ENCODE data around the gene TYR. TPM values are rescaled to one million over a fixed set of nuclear protein-coding genes. Genes with fewer than 3 reads are reported as not detected.

TYR gene
- total RNA-seq, 1 experiment from 2014 or later = not detected

- H3T11ph ChIP-seq (ENCODE audit: low read length) = no peak overlapping the region
- no peaks in the 10 kb centered on the region for H3K36me3 Mint-ChIP-seq (ENCODE audit: insufficient read depth in 1 of 3, low read depth in 3 of 3)
- no peaks in the 10 kb centered on the region for H3K79me2 ChIP-seq (ENCODE audit: insufficient read depth, low read length)
- H3K9me3 Mint-ChIP-seq = no peaks in the 10 kb centered on the region
- WGBS (ENCODE audit: extremely low coverage, insufficient read length, low lambda C conversion rate) = no CpG with 5 or more reads among the region's 4 CpGs
- no peak overlapping the region for H2BK20ac ChIP-seq (ENCODE audit: low read depth, low read length, poor library complexity, severe bottlenecking)
- no peaks in the 10 kb centered on the region for H3K27me3 Mint-ChIP-seq (ENCODE audit: low read depth)
- no peaks in the 10 kb centered on the region for H3K4me1 ChIP-seq (ENCODE audit: insufficient read depth, low read length)
- no peak overlapping the region for H3K14ac ChIP-seq (ENCODE audit: insufficient read depth, low read length)
- H3K18ac ChIP-seq (ENCODE audit: insufficient read length, low read depth, low read length) = no peak overlapping the region
- H3K23ac ChIP-seq (ENCODE audit: insufficient read length, low read depth, low read length) = no peak overlapping the region
- H4K8ac ChIP-seq (replicated peaks; ENCODE audit: insufficient read length, low read depth, low read length) = no peak overlapping the region
- H2AFZ ChIP-seq (ENCODE audit: low read length) = no peak overlapping the region
- TF ChIP-seq, protein P1, sequence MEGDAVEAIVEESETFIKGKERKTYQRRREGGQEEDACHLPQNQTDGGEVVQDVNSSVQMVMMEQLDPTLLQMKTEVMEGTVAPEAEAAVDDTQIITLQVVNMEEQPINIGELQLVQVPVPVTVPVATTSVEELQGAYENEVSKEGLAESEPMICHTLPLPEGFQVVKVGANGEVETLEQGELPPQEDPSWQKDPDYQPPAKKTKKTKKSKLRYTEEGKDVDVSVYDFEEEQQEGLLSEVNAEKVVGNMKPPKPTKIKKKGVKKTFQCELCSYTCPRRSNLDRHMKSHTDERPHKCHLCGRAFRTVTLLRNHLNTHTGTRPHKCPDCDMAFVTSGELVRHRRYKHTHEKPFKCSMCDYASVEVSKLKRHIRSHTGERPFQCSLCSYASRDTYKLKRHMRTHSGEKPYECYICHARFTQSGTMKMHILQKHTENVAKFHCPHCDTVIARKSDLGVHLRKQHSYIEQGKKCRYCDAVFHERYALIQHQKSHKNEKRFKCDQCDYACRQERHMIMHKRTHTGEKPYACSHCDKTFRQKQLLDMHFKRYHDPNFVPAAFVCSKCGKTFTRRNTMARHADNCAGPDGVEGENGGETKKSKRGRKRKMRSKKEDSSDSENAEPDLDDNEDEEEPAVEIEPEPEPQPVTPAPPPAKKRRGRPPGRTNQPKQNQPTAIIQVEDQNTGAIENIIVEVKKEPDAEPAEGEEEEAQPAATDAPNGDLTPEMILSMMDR (conservative IDR thresholded peaks at IDR 0.05) = no peak
- no peak for DNase-seq
- H3K4me1 Mint-ChIP-seq = no peaks in the 10 kb centered on the region
- H3K9me3 ChIP-seq (ENCODE audit: control insufficient read depth, low read depth, low read length) = no peaks in the 10 kb centered on the region
- no peak overlapping the region for H2BK120ac ChIP-seq (ENCODE audit: low read depth, low read length, poor library complexity, severe bottlenecking)
- H4K5ac ChIP-seq (ENCODE audit: insufficient read length, low read depth, low read length) = no peak overlapping the region
- H3K4me2 ChIP-seq (ENCODE audit: insufficient read depth, insufficient read length, low read length) = no peak overlapping the region
- no peak overlapping the region for H3K27ac Mint-ChIP-seq
- H3K56ac ChIP-seq (ENCODE audit: insufficient read length, low read depth, low read length) = no peak overlapping the region
- H2BK5ac ChIP-seq (ENCODE audit: insufficient read length, low read length) = no peak overlapping the region
- H3K4me3 Mint-ChIP-seq = no peak overlapping the region
- H3K4ac ChIP-seq (ENCODE audit: low read depth, low read length) = no peak overlapping the region
- no peaks in the 10 kb centered on the region for H3K23me2 ChIP-seq (ENCODE audit: insufficient read length, low read depth, low read length, poor library complexity, severe bottlenecking)
- H2AK5ac ChIP-seq (ENCODE audit: insufficient read length, low read length) = no peak overlapping the region
- H4K91ac ChIP-seq (ENCODE audit: insufficient read length, low read depth, low read length) = no peak overlapping the region
- no peak overlapping the region for H2BK12ac ChIP-seq (ENCODE audit: insufficient read length, low read depth, low read length)
- no peaks in the 10 kb centered on the region for H4K20me1 ChIP-seq (ENCODE audit: control insufficient read depth, insufficient read depth, insufficient read length)
- H3K27ac ChIP-seq (ENCODE audit: insufficient read length, low read depth, low read length) = no peak overlapping the region
- no peak overlapping the region for H3K9ac ChIP-seq (ENCODE audit: extremely low read depth, insufficient read length, low read length)
- H2BK15ac ChIP-seq (ENCODE audit: low read depth, low read length) = no peak overlapping the region
- no peaks in the 10 kb centered on the region for H3K79me1 ChIP-seq (ENCODE audit: insufficient read depth, low read depth, low read length, poor library complexity, severe bottlenecking)
- H3K27me3 ChIP-seq (ENCODE audit: insufficient read depth, low read length) = no peaks in the 10 kb centered on the region
Measured at GRCh38 chr11:89159974-89160373, 17.7 kb upstream of the TYR start.
